CD14-positive monocyte (primary cell): ENCODE results near the gene TEC. TPM values are rescaled to one million over a fixed set of nuclear protein-coding genes. Genes with fewer than 3 reads are reported as not detected.

Experiments used
- DNase-seq, 3 donors: peaks; one replicate each; pipeline ENCODE4 v3.0.0-alpha.2; 2011 to 2022
- H2AFZ ChIP-seq: 2 replicates; pipeline ENCODE4 v1.6.0; 2012; ENCODE audit warnings: mild to moderate bottlenecking, low read depth, low read length, inconsistent platforms; ENCODE audit not compliant: insufficient read depth, poor library complexity, severe bottlenecking
- H3K27ac ChIP-seq, 2 donors: 1 replicate in 1 of 2; 2 replicates in 1 of 2; pipeline ENCODE4 v1.5.1; 2012 to 2013; ENCODE audit warnings: low read length in 2 of 2, control low read depth in 1 of 2, inconsistent platforms in 1 of 2, low read depth in 1 of 2, mild to moderate bottlenecking in 1 of 2
- H3K27me3 ChIP-seq, 2 donors: one replicate each; pipeline versions ENCODE4 v1.6.0 to v1.6.1; 2011 to 2013; ENCODE audit warnings: low read length in 2 of 2; ENCODE audit not compliant: control insufficient read depth in 2 of 2, insufficient read depth in 2 of 2
- H3K36me3 ChIP-seq, 2 donors: replicated peaks in 1 of 2; 1 replicate in 1 of 2; 2 replicates in 1 of 2; pipeline versions ENCODE4 v1.5.1 to v1.6.1; 2012 to 2013; ENCODE audit warnings: low read length in 2 of 2, control low read depth in 1 of 2, inconsistent platforms in 1 of 2, mild to moderate bottlenecking in 1 of 2; ENCODE audit not compliant: insufficient read depth in 2 of 2, control insufficient read depth in 1 of 2
- H3K4me1 ChIP-seq, 2 donors: 1 replicate in 1 of 2; 2 replicates in 1 of 2; pipeline versions ENCODE4 v1.5.1 to v1.6.1; 2012 to 2013; ENCODE audit warnings: low read length in 2 of 2, control low read depth in 1 of 2, inconsistent platforms in 1 of 2, mild to moderate bottlenecking in 1 of 2, moderate library complexity in 1 of 2; ENCODE audit not compliant: insufficient read depth in 2 of 2, control insufficient read depth in 1 of 2
- H3K4me2 ChIP-seq: replicated peaks from 2 replicates; pipeline ENCODE3; 2012; ENCODE audit warnings: low read length, moderate library complexity, mild to moderate bottlenecking; ENCODE audit not compliant: poor library complexity, severe bottlenecking; ENCODE audit errors: extremely low read depth
- H3K4me3 ChIP-seq, 3 experiments: fragments of 200-600 bp in 1 of 3; sonication (generic) in 1 of 3; replicated peaks in 1 of 3; 1 replicate in 2 of 3; 2 replicates in 1 of 3; pipeline ENCODE4 v1.5.1; 2011 to 2013; ENCODE audit warnings: low read length in 3 of 3, mild to moderate bottlenecking in 3 of 3, control low read depth in 2 of 3, low read depth in 2 of 3, inconsistent platforms in 1 of 3, moderate library complexity in 1 of 3
- H3K79me2 ChIP-seq: 2 replicates; pipeline ENCODE4 v1.6.0; 2012; ENCODE audit warnings: mild to moderate bottlenecking, control low read depth, inconsistent platforms, low read length, moderate library complexity; ENCODE audit not compliant: insufficient read depth
- H3K9ac ChIP-seq: 2 replicates; pipeline ENCODE4 v1.6.0; 2017; ENCODE audit warnings: low read length, mild to moderate bottlenecking; ENCODE audit not compliant: insufficient read depth, poor library complexity, severe bottlenecking
- H3K9me3 ChIP-seq, 2 donors: replicated peaks in 1 of 2; 1 replicate in 1 of 2; 2 replicates in 1 of 2; pipeline versions ENCODE4 v1.5.1 to v1.6.1; 2012 to 2013; ENCODE audit warnings: low read length in 2 of 2, control low read depth in 1 of 2; ENCODE audit not compliant: control insufficient read depth in 1 of 2, insufficient read depth in 1 of 2
- H4K20me1 ChIP-seq: 2 replicates; pipeline ENCODE4 v1.6.0; 2012; ENCODE audit warnings: mild to moderate bottlenecking, low read length, control low read depth, moderate library complexity; ENCODE audit not compliant: insufficient read depth
- H3K27ac Mint-ChIP-seq, 7 donors: one replicate each; pipeline ENCODE4 v1.8.0; 2020; ENCODE audit warnings: mild to moderate bottlenecking in 7 of 7, mixed read lengths in 7 of 7, moderate library complexity in 6 of 7, inconsistent platforms in 2 of 7
- H3K27me3 Mint-ChIP-seq, 3 donors: one replicate each; pipeline ENCODE4 v1.8.0; 2021 to 2022; ENCODE audit warnings: low read depth in 3 of 3, mild to moderate bottlenecking in 3 of 3, mixed read lengths in 3 of 3, moderate library complexity in 3 of 3, inconsistent platforms in 1 of 3
- H3K36me3 Mint-ChIP-seq, 2 donors: one replicate each; pipeline ENCODE4 v1.8.0; 2020; ENCODE audit warnings: mixed read lengths in 2 of 2, inconsistent platforms in 1 of 2, mild to moderate bottlenecking in 1 of 2
- H3K4me1 Mint-ChIP-seq: one replicate; pipeline ENCODE4 v1.8.0; 2020; ENCODE audit warnings: mild to moderate bottlenecking, mixed read lengths
- H3K4me3 Mint-ChIP-seq, 2 donors: one replicate each; pipeline ENCODE4 v1.8.0; 2020; ENCODE audit warnings: mild to moderate bottlenecking in 2 of 2, mixed read lengths in 2 of 2, moderate library complexity in 1 of 2
- H3K9me3 Mint-ChIP-seq, 7 donors: one replicate each; pipeline ENCODE4 v1.8.0; 2020 to 2022; ENCODE audit warnings: mixed read lengths in 7 of 7, mild to moderate bottlenecking in 6 of 7, moderate library complexity in 6 of 7, inconsistent platforms in 2 of 7
- CTCF ChIP-seq: fragments of 200-600 bp; IDR thresholded peaks from one replicate; pipeline ENCODE4 v1.8.0; 2022; ENCODE audit warnings: antibody characterized with exemption, mild to moderate bottlenecking
- WGBS: methylation state at CpG from one replicate; pipeline ENCODE4 v1.1.5; 2013; ENCODE audit warnings: missing lambda C conversion rate; ENCODE audit not compliant: insufficient coverage; 5-methylcytosine and 5-hydroxymethylcytosine counted together
- intact Hi-C, 2 donors: fragments of 100-400 bp; cut with micrococcal nuclease; formaldehyde crosslinking; loops; one replicate each; pipeline versions ENCODE4 v1.15.0 to v1.15.1; 2023
- polyA plus RNA-seq, 3 donors: library from polyadenylated mRNA; depleted of rRNA in 1 of 3; unstranded in 2 of 3; stranded (reverse) in 1 of 3; fragments of 300-500 nt in 2 of 3; fragments of >200 nt in 1 of 3; fragmentation: Illumina TruSeq in 2 of 3; gene quantifications; 1 replicate in 2 of 3; 2 replicates in 1 of 3; pipeline ENCODE4 v1.2.3, GENCODE V29; 2012 to 2021

The TEC gene
- polyA plus RNA-seq, 3 donors: 0.30 to 2.5 (median 0.73) TPM

- Histone ChIP-seq H3K4me2 (peak overlapping the region; percentile 57), H3K4me1 (peaks cover 14 to 24% of the 10 kb centered on the region in 2 donors), H3K27me3 (no peaks in the 10 kb centered on the region), H3K4me3 (peak overlapping the region in 1 of 3 experiments; percentile 48), H3K9ac (no peak overlapping the region), H3K36me3 (no peaks in the 10 kb centered on the region), H4K20me1 (no peaks in the 10 kb centered on the region), H3K9me3 (no peaks in the 10 kb centered on the region), H3K27ac (peak overlapping the region in 1 of 2 donors; percentile 59), H2AFZ (peak overlapping the region; percentile 10), H3K79me2 (peaks cover 73% of the 10 kb centered on the region)
- intact Hi-C loops: no loop called here
- peak overlapping the region in 6 of 7 donors; percentile 13 to 71 (median 30) for H3K27ac Mint-ChIP-seq
- H3K27me3 Mint-ChIP-seq: peaks cover 0 to 1% (median 0%) of the 10 kb centered on the region in 3 donors
- H3K36me3 Mint-ChIP-seq: peaks cover 2 to 4% of the 10 kb centered on the region in 2 donors
- DNase-seq: peak in 2 of 3 donors; percentile 44 to 55
- H3K4me3 Mint-ChIP-seq: peak overlapping the region in 1 of 2 donors; percentile 78
- peaks cover 49% of the 10 kb centered on the region for H3K4me1 Mint-ChIP-seq
- 0% methylated on average over 4 of the region's 6 CpGs for WGBS
- H3K9me3 Mint-ChIP-seq: no peaks in the 10 kb centered on the region
- no peak for TF ChIP-seq CTCF
Measured at GRCh38 chr4:48212165-48212564, 57.5 kb downstream of the TEC start.

DNA sequence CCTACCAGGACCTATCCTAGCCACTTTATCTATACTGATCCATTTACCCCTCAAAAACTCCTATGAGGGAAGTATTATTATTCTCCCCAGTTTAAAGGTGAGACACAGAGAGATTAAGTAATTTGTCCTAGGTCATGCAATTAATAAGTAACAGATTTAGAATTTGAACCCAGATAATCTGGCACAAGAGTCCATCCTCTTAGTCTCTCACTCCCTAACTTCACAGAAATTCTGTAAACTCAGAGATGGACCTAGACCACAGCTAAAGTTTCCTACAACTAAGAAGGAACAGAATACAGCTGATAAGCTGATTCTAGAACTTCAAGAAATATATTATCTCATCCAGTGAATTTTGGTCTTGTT is 58.7 kb downstream of the TEC start:
- Histone ChIP-seq H3K9ac (no peak overlapping the region), H3K27me3 (no peaks in the 10 kb centered on the region), H3K4me1 (peaks cover 14 to 24% of the 10 kb centered on the region in 2 donors), H3K4me3 (no peak overlapping the region), H2AFZ (no peak overlapping the region), H3K36me3 (no peaks in the 10 kb centered on the region), H3K9me3 (no peaks in the 10 kb centered on the region), H3K4me2 (no peak overlapping the region), H3K27ac (no peak overlapping the region), H3K79me2 (peaks cover 81% of the 10 kb centered on the region), H4K20me1 (no peaks in the 10 kb centered on the region)
- Mint-ChIP-seq H3K4me3 (no peak overlapping the region), H3K27me3 (peaks cover 0 to 1% (median 0%) of the 10 kb centered on the region in 3 donors), H3K4me1 (peaks cover 42% of the 10 kb centered on the region), H3K27ac (peak overlapping the region in 1 of 7 donors; percentile 4), H3K36me3 (peaks cover 4 to 5% of the 10 kb centered on the region in 2 donors), H3K9me3 (no peaks in the 10 kb centered on the region)
- no peak for TF ChIP-seq CTCF
- intact Hi-C loops: no loop called here
- DNase-seq: no peak
